Lower lobe of right lung (tissue), 2 donors: Measurements from ENCODE around the gene POLR2J3. TPM values are rescaled to one million over a fixed set of nuclear protein-coding genes. Genes with fewer than 3 reads are reported as not detected.
"Not testable (repeated sequence)": the region's sequence is repeated elsewhere in the genome, so short reads cannot be mapped to it uniquely, and the experiment has no call there.

Experiments
- ATAC-seq, 2 donors: fragments of 200-7000 bp; cut with Tn5 transposase; one replicate each; pipeline ENCODE4 v1.9.1; 2020 to 2022; ENCODE audit warnings: mild to moderate bottlenecking in 2 of 2, moderate library complexity in 2 of 2
- DNase-seq: peaks from one replicate; pipeline ENCODE4 v3.0.0-alpha.2; 2020
- H3K27ac ChIP-seq: fragments of 200-600 bp; one replicate; pipeline ENCODE4 v1.8.0; 2022
- H3K27me3 ChIP-seq: fragments of 200-600 bp; one replicate; pipeline ENCODE4 v1.8.0; 2022; ENCODE audit warnings: low read depth
- H3K36me3 ChIP-seq: fragments of 200-600 bp; one replicate; pipeline ENCODE4 v1.8.0; 2022; ENCODE audit warnings: mild to moderate bottlenecking
- H3K4me1 ChIP-seq: fragments of 200-600 bp; one replicate; pipeline ENCODE4 v1.8.0; 2022
- H3K4me3 ChIP-seq: fragments of 200-600 bp; one replicate; pipeline ENCODE4 v1.8.0; 2022; ENCODE audit warnings: mild to moderate bottlenecking
- H3K9me3 ChIP-seq: fragments of 200-600 bp; one replicate; pipeline ENCODE4 v1.8.0; 2022
- intact Hi-C: fragments of 100-400 bp; cut with DNase I; formaldehyde crosslinking; loops from one replicate; pipeline ENCODE4 v1.11.0; 2022
- total RNA-seq: library from RNA; stranded (reverse); fragmentation: NEBNext Ultra II Directional; extraction: Animal tissue kit (Norgen Biotek cat#: 25700); gene quantifications from one replicate; pipeline ENCODE4 v1.2.1, GENCODE V29; 2021
- donor health status: DM: no; HTN: yes; CAD: no; lungs with severe emphysema.

POLR2J3 gene
- total RNA-seq, 1 donor from 2014 or later = 58.1 TPM

GRCh38 chr7:102527822-102528793 is 44.3 kb downstream of the POLR2J3 start:
- H3K27me3 ChIP-seq, intact Hi-C loops, H3K4me3 ChIP-seq, H3K27ac ChIP-seq, H3K9me3 ChIP-seq, H3K4me1 ChIP-seq, DNase-seq, H3K36me3 ChIP-seq: not testable (repeated sequence)
- peak in 1 of 2 donors; percentile 8 for ATAC-seq

GRCh38 chr7:102527182-102527581 is 45.2 kb downstream of the POLR2J3 start:
- H3K9me3 ChIP-seq, ATAC-seq, H3K36me3 ChIP-seq, H3K4me1 ChIP-seq, H3K27me3 ChIP-seq, H3K27ac ChIP-seq, DNase-seq, intact Hi-C loops, H3K4me3 ChIP-seq: not testable (repeated sequence)

- H3K4me1 ChIP-seq, H3K36me3 ChIP-seq, H3K9me3 ChIP-seq, intact Hi-C loops, H3K27ac ChIP-seq, H3K4me3 ChIP-seq, H3K27me3 ChIP-seq: not testable (repeated sequence)
- DNase-seq (peak; percentile 14), ATAC-seq (peak; percentile 11 to 19)
Measured at GRCh38 chr7:102524803-102525202, 47.6 kb downstream of the POLR2J3 start.

- H3K4me3 ChIP-seq, H3K9me3 ChIP-seq, H3K27ac ChIP-seq, DNase-seq, H3K4me1 ChIP-seq, intact Hi-C loops, H3K36me3 ChIP-seq, H3K27me3 ChIP-seq, ATAC-seq: not testable (repeated sequence)
Measured at GRCh38 chr7:102520797-102521196, 51.6 kb downstream of the POLR2J3 start.

GRCh38 chr7:102517550-102518147 is 54.7 kb downstream of the POLR2J3 start, which contains the start of gene RASA4B:
Gene RASA4B, minus strand, starts transcription at chr7:102517777. Its CDS starts 67 bp downstream, at chr7:102517710.
- H3K36me3 ChIP-seq, H3K27ac ChIP-seq, H3K4me1 ChIP-seq, intact Hi-C loops, H3K27me3 ChIP-seq, H3K4me3 ChIP-seq, H3K9me3 ChIP-seq: not testable (repeated sequence)
- DNase-seq (peak; percentile 44), ATAC-seq (peak; percentile 96 to 97)

Other genes starting within 250 kb of the POLR2J3 start
- not detected for gene SPDYE6, start 216.1 kb downstream of the POLR2J3 start, total RNA-seq
- gene PRKRIP1, start 176.2 kb downstream of the POLR2J3 start, total RNA-seq = 20.3 TPM
- 29.7 TPM for gene ORAI2, start 139.0 kb downstream of the POLR2J3 start, total RNA-seq
- gene ALKBH4, start 107.7 kb downstream of the POLR2J3 start, total RNA-seq = 10.6 TPM
- 19.2 TPM for gene LRWD1, start 107.6 kb downstream of the POLR2J3 start, total RNA-seq
- 37.9 TPM for gene POLR2J, start 93.7 kb downstream of the POLR2J3 start, total RNA-seq
- 22.6 TPM for gene RASA4B, start 54.8 kb downstream of the POLR2J3 start, total RNA-seq
- gene UPK3BL2, start 28.9 kb downstream of the POLR2J3 start, total RNA-seq = 26.9 TPM
- not detected for gene SPDYE2, start 21.4 kb downstream of the POLR2J3 start, total RNA-seq
- gene RASA4, start 44.2 kb upstream of the POLR2J3 start, total RNA-seq = 47.1 TPM
- gene UPK3BL1, start 70.2 kb upstream of the POLR2J3 start, total RNA-seq = 35.5 TPM
- not detected for gene SPDYE2B, start 77.7 kb upstream of the POLR2J3 start, total RNA-seq
- 14.8 TPM for gene POLR2J2, start 99.1 kb upstream of the POLR2J3 start, total RNA-seq
- 10.0 TPM for gene FAM185A, start 176.4 kb upstream of the POLR2J3 start, total RNA-seq